Measurements from ENCODE around the gene CRBN.

Gene CRBN

DNA sequence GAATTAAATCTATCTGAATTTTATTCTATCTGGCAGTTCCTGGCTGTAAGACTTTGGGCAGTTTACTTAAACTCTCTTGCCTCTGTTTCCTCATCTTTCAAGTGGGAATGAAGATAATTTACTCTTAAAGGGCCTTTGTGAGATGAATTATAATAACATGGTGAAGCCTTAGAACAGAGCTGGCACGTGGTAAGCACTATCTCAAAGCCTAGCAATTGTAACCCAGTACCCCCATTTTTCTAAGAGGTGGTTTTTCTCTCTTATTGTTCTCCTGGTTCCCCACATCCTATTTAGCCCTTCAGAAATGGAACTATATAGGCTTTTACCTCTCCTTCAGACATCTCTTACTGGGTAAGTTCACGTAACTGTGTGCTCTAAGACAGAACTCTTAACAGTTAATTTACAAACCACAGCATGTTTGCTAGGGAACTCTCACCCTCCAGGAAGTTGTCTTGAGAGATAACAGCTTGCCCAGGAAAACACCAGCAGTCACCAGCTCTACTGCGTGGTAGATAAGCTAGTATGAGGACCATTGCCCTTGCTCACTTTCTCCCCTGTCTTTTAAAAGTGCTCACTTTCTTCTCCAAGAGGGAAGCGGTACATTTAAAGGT lies 12.3 kb upstream of the CRBN start:
- Histone ChIP-seq H3K27me3 (ENCODE audit: insufficient read depth, low read length) (peaks cover 9% of the 10 kb centered on the region), H3K4me1 (ENCODE audit: insufficient read depth, low read length) (no peaks in the 10 kb centered on the region), H3K4me3 (ENCODE audit: low read length) (no peak overlapping the region), H3K36me3 (ENCODE audit: insufficient read depth, low read length) (no peaks in the 10 kb centered on the region), H2AFZ (ENCODE audit: low read depth, low read length) (no peak overlapping the region), H3K9me3 (ENCODE audit: low read length) (peaks cover 3% of the 10 kb centered on the region)

GRCh38 chr3:3189961-3190360 lies 10.5 kb upstream of the CRBN start:
- no peak overlapping the region for H3K4me3 ChIP-seq (ENCODE audit: low read length)
- H3K36me3 ChIP-seq (ENCODE audit: insufficient read depth, low read length) = no peaks in the 10 kb centered on the region
- H3K27me3 ChIP-seq (ENCODE audit: insufficient read depth, low read length) = peaks cover 14% of the 10 kb centered on the region
- H3K9me3 ChIP-seq (ENCODE audit: low read length) = peaks cover 4% of the 10 kb centered on the region
- H3K4me1 ChIP-seq (ENCODE audit: insufficient read depth, low read length) = no peaks in the 10 kb centered on the region
- no peak overlapping the region for H2AFZ ChIP-seq (ENCODE audit: low read depth, low read length)

DNA sequence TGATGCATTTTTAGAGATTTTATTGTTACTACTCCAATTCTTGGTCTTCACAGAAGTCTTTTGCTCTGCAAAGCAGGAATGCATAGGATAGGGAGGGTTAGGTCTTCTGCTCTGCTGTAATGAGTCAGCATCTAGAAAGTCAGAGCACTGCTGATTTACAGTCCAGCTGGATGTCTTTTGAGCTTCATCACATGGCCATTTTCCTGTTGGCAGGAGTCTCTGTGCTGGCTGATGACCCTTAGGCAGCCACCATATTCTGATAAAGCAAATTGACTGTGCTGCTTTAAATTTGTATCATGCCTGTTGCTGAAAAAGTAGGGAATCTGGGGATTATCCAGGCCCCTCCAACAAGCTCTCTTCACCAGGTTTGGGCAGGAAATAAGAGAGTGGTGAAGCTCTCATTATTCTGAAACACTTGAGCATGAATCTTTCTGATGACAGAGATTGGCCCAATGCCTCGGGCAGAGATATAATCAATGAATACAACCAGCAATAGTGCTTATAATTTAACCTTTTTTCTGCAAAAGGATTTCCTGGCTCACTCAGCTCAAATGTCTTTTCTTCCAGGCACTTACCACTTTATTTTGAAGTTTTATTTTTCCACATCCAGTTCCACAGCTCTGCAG lies 9.7 kb upstream of the CRBN start:
- peaks cover 4% of the 10 kb centered on the region for H3K9me3 ChIP-seq (ENCODE audit: low read length)
- H2AFZ ChIP-seq (ENCODE audit: low read depth, low read length) = no peak overlapping the region
- no peaks in the 10 kb centered on the region for H3K36me3 ChIP-seq (ENCODE audit: insufficient read depth, low read length)
- no peak overlapping the region for H3K4me3 ChIP-seq (ENCODE audit: low read length)
- H3K4me1 ChIP-seq (ENCODE audit: insufficient read depth, low read length) = no peaks in the 10 kb centered on the region
- H3K27me3 ChIP-seq (ENCODE audit: insufficient read depth, low read length) = peaks cover 21% of the 10 kb centered on the region

DNA sequence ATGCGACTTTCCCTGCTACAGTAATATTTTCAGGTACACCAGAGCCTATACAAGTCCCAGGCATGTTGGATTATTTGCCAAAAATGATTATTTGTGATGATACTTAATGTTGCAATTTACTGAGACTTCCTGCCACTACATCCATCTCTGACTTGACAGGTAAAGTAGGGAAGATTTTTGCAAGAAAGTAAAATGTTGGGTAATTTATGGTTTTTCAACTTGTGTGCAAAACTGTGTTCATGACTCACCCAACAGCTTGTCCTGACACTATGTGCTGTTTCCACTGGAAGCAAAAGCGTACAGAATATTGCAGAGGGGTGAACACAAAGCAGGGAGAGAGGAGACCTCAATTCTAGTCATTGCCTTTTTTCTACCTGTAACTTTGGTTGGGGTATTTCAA lies 5.4 kb upstream of the CRBN start:
- Histone ChIP-seq H3K36me3 (ENCODE audit: insufficient read depth, low read length) (no peaks in the 10 kb centered on the region), H2AFZ (ENCODE audit: low read depth, low read length) (no peak overlapping the region), H3K4me1 (ENCODE audit: insufficient read depth, low read length) (no peaks in the 10 kb centered on the region), H3K9me3 (ENCODE audit: low read length) (peaks cover 4% of the 10 kb centered on the region), H3K4me3 (ENCODE audit: low read length) (no peak overlapping the region), H3K27me3 (ENCODE audit: insufficient read depth, low read length) (peaks cover 16% of the 10 kb centered on the region)

DNA sequence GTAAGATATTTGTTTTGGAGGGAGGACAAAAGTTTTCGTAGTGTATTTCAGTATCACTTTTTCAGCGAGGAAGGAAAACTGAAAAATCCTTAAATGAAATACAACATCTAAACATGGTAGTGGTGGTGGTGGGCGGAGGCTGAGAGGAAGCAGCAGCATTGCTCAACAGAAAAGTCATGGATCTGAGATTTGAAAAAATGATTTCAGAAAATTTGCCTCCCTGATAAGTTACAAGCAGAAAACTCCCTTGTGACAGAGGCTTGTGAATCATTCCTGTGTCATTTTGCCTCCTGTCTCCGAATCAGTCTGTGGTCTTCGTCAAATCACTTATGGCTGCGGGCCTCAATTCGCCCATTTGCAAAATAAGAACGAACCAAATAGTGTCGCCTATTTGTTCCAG lies 965 bp upstream of the CRBN start:
- H3K9me3 ChIP-seq (ENCODE audit: low read length) = no peaks in the 10 kb centered on the region
- H3K4me1 ChIP-seq (ENCODE audit: insufficient read depth, low read length) = peaks cover 16% of the 10 kb centered on the region
- H3K4me3 ChIP-seq (ENCODE audit: low read length) = no peak overlapping the region
- H2AFZ ChIP-seq (ENCODE audit: low read depth, low read length) = peak overlapping the region; percentile 83
- peaks cover under 1% of the 10 kb centered on the region for H3K36me3 ChIP-seq (ENCODE audit: insufficient read depth, low read length)
- H3K27me3 ChIP-seq (ENCODE audit: insufficient read depth, low read length) = peaks cover 16% of the 10 kb centered on the region

DNA sequence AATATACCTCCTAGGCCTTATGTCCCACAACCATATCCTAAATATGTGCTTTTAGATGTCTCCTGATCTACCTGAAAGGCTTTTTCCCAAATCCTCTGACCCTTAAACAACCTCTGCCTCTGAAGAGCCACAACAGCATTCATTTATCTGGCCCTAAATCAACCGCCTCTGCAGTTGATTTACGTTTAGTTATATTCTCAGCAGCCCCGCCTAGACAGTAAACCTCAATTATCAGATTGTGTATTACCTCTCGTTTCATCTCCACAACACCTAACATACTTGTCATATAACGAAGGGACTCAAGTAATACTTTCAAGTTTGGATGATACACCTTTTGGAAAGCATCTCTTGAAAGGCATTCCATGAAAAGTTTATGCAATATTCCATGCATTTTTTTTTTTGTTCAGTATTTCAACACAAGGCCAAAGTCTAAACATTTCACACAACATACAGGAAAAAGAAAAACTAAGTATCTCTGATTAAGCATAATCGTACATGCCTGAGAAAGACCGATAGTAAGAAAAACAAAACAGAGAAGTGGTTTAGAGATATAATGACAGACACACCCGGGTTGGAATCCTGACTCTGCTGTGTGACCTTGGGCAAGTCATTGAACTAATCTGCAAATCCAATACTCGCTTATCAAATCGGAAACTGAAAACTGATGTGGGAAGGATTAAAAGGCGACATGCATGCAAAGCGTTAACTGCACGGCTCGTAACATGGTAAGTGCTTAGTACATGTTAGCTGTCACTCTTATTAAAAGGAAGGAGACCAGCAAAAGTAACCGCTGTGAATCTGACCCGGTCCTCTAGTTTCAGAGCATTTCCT lies 778 bp downstream of the CRBN start:
- H3K27me3 ChIP-seq (ENCODE audit: insufficient read depth, low read length) = no peaks in the 10 kb centered on the region
- H2AFZ ChIP-seq (ENCODE audit: low read depth, low read length) = peak overlapping the region; percentile 83
- no peaks in the 10 kb centered on the region for H3K9me3 ChIP-seq (ENCODE audit: low read length)
- peaks cover 14% of the 10 kb centered on the region for H3K36me3 ChIP-seq (ENCODE audit: insufficient read depth, low read length)
- H3K4me1 ChIP-seq (ENCODE audit: insufficient read depth, low read length) = peaks cover 16% of the 10 kb centered on the region
- peak overlapping the region; percentile 78 for H3K4me3 ChIP-seq (ENCODE audit: low read length)

DNA sequence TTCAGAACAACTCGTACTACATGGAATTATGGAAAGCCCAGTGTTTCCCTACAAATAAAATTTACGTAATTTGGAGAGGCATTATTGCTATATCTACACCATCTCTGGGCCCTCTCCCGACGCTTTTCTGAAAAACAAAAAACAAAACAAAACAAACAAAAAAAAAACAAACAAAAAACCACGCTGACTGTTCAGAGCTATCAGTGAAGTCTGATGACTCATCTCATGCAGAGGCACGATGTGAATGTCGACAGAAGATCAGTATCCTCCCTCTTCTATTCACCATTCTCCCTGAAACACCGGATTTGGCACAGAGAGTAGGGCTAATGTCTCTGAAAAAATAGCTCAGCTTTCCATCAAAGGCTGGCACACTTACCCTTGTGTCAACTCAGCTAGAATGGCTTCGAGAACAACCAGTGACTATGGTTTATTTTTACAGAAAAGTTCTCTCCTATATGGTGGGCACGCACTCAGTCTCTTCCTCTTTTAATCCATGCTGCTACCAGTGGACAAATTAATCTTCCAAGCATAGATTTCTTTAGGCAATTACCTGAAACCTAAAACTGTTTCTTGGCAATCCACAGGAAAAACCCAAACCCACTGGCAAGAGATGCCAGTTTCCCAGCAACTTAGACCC lies 1.5 kb downstream of the CRBN start:
- no peak overlapping the region for H2AFZ ChIP-seq (ENCODE audit: low read depth, low read length)
- H3K4me1 ChIP-seq (ENCODE audit: insufficient read depth, low read length) = peaks cover 16% of the 10 kb centered on the region
- no peaks in the 10 kb centered on the region for H3K9me3 ChIP-seq (ENCODE audit: low read length)
- H3K36me3 ChIP-seq (ENCODE audit: insufficient read depth, low read length) = peaks cover 19% of the 10 kb centered on the region
- peak overlapping the region; percentile 78 for H3K4me3 ChIP-seq (ENCODE audit: low read length)
- no peaks in the 10 kb centered on the region for H3K27me3 ChIP-seq (ENCODE audit: insufficient read depth, low read length)

GRCh38 chr3:3172627-3173026 lies 6.9 kb downstream of the CRBN start:
- Histone ChIP-seq H3K4me1 (ENCODE audit: insufficient read depth, low read length) (peaks cover under 1% of the 10 kb centered on the region), H3K4me3 (ENCODE audit: low read length) (no peak overlapping the region), H3K36me3 (ENCODE audit: insufficient read depth, low read length) (peaks cover 49% of the 10 kb centered on the region), H3K27me3 (ENCODE audit: insufficient read depth, low read length) (no peaks in the 10 kb centered on the region), H2AFZ (ENCODE audit: low read depth, low read length) (no peak overlapping the region), H3K9me3 (ENCODE audit: low read length) (no peaks in the 10 kb centered on the region)

DNA sequence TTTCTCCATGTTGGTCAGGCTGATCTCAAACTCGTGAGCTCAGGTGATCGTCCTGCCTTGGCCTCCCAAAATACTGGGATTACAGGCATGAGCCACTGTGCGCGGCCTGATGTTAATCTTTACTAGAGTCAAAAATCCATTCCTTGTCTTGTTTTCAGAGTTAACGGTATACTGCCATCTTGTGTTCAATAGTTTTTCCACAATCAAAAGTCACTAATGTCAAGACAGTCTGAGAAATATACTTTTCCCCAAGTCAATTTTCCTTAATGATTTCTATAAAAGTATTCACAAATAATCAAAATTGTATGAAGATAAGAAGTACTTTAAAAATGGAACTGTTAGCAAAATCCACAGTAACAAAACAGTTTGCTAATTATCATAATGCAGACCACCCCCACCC lies 8.5 kb downstream of the CRBN start:
- Histone ChIP-seq H3K4me3 (ENCODE audit: low read length) (no peak overlapping the region), H3K36me3 (ENCODE audit: insufficient read depth, low read length) (peaks cover 65% of the 10 kb centered on the region), H2AFZ (ENCODE audit: low read depth, low read length) (no peak overlapping the region), H3K4me1 (ENCODE audit: insufficient read depth, low read length) (no peaks in the 10 kb centered on the region), H3K27me3 (ENCODE audit: insufficient read depth, low read length) (no peaks in the 10 kb centered on the region), H3K9me3 (ENCODE audit: low read length) (peaks cover 2% of the 10 kb centered on the region)

DNA sequence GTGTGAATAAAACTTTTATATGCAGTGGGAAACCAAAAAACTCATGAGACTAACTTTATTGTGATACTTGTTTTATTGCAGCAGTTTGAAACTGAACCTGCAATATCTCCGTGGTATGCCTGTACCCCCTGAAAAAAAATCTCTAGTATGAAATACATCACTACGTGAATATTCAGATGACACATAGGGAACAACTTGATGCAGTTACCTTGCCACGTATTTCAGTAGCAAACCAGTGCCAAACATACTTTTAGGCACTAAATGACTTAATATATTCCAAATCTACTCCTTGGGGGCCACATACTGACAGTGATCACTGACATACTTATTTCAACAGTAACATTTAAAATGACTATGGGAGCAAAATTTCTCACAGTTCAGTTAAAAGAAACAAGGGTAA lies 13.8 kb downstream of the CRBN start:
- Histone ChIP-seq H3K4me1 (ENCODE audit: insufficient read depth, low read length) (no peaks in the 10 kb centered on the region), H2AFZ (ENCODE audit: low read depth, low read length) (no peak overlapping the region), H3K27me3 (ENCODE audit: insufficient read depth, low read length) (no peaks in the 10 kb centered on the region), H3K4me3 (ENCODE audit: low read length) (no peak overlapping the region), H3K36me3 (ENCODE audit: insufficient read depth, low read length) (peaks cover 73% of the 10 kb centered on the region), H3K9me3 (ENCODE audit: low read length) (peaks cover 6% of the 10 kb centered on the region)

- peaks cover 6% of the 10 kb centered on the region for H3K9me3 ChIP-seq (ENCODE audit: low read length)
- no peaks in the 10 kb centered on the region for H3K27me3 ChIP-seq (ENCODE audit: insufficient read depth, low read length)
- no peak overlapping the region for H2AFZ ChIP-seq (ENCODE audit: low read depth, low read length)
- no peak overlapping the region for H3K4me3 ChIP-seq (ENCODE audit: low read length)
- H3K4me1 ChIP-seq (ENCODE audit: insufficient read depth, low read length) = no peaks in the 10 kb centered on the region
- peaks cover 69% of the 10 kb centered on the region for H3K36me3 ChIP-seq (ENCODE audit: insufficient read depth, low read length)
These were observed 14.2 kb downstream of the CRBN start for GRCh38 chr3:3165241-3165640.

DNA sequence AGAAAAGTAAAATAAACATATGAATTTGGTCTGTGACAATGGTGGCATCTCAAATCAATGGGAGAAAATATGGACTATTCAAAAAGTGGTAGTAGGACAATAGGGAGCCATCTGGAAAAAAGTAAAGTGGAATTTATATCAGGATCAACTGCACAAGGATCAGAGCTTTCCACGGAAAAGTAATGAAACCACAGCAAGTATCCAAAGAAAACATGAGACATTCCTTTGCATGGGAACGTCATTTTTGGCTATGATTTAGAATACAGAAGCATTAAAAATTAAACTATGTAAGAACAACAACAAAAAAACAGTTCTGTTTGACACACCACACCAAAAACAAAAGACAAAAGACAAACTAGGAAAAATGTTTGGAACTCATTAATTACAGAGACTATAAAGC lies 18.7 kb downstream of the CRBN start:
- no peak overlapping the region for H2AFZ ChIP-seq (ENCODE audit: low read depth, low read length)

DNA sequence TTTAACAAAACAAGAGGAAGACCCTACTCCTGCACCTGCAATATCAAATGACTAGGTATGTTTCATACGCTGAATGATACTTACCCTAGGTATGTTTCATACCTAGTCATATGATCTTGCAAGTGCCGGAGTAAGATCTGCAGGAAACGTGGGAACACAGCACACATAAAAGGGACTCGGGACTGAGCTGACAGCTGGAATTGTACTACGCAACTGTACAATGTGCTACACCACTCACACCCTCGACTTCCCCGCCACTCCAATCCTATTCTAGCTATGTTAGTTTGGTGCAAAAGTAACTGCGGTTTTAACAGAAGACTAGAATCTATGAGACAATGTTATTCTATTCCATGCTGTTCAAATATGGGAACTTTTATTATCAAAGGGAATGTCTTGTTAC lies 22.0 kb downstream of the CRBN start:
- Histone ChIP-seq H3K36me3 (ENCODE audit: insufficient read depth, low read length) (peaks cover 59% of the 10 kb centered on the region), H3K9me3 (ENCODE audit: low read length) (no peaks in the 10 kb centered on the region), H3K4me3 (ENCODE audit: low read length) (no peak overlapping the region), H3K27me3 (ENCODE audit: insufficient read depth, low read length) (no peaks in the 10 kb centered on the region), H3K4me1 (ENCODE audit: insufficient read depth, low read length) (no peaks in the 10 kb centered on the region), H2AFZ (ENCODE audit: low read depth, low read length) (no peak overlapping the region)

More for the DNA sequence above, 18.7 kb downstream of the CRBN start:
- H3K9me3 ChIP-seq (ENCODE audit: low read length) = peaks cover 3% of the 10 kb centered on the region
- H3K4me3 ChIP-seq (ENCODE audit: low read length) = no peak overlapping the region
- no peaks in the 10 kb centered on the region for H3K27me3 ChIP-seq (ENCODE audit: insufficient read depth, low read length)
- H3K36me3 ChIP-seq (ENCODE audit: insufficient read depth, low read length) = peaks cover 60% of the 10 kb centered on the region
- H3K4me1 ChIP-seq (ENCODE audit: insufficient read depth, low read length) = no peaks in the 10 kb centered on the region
